LNCaP clone FGC (cell line): ENCODE data around the gene RFNG.

Experiments
- DNase-seq: peaks from one replicate; pipeline ENCODE4 v3.0.0-alpha.2; 2011; ENCODE audit warnings: low read depth
- H3K4me3 ChIP-seq: 2 replicates; pipeline ENCODE4 v1.5.1; 2011; ENCODE audit warnings: mild to moderate bottlenecking, low read depth, low read length, control low read depth
- CTCF ChIP-seq: IDR thresholded peaks from 2 replicates; pipeline ENCODE4 v1.5.1; 2012; ENCODE audit warnings: mild to moderate bottlenecking; ENCODE audit not compliant: control insufficient read depth, insufficient read depth; ENCODE audit errors: extremely low read depth

The RFNG gene

GRCh38 chr17:82013341-82013740 is 38.3 kb downstream of the RFNG start:
- no peak for TF ChIP-seq CTCF
- no peak for DNase-seq
- no peak overlapping the region for H3K4me3 ChIP-seq

DNA sequence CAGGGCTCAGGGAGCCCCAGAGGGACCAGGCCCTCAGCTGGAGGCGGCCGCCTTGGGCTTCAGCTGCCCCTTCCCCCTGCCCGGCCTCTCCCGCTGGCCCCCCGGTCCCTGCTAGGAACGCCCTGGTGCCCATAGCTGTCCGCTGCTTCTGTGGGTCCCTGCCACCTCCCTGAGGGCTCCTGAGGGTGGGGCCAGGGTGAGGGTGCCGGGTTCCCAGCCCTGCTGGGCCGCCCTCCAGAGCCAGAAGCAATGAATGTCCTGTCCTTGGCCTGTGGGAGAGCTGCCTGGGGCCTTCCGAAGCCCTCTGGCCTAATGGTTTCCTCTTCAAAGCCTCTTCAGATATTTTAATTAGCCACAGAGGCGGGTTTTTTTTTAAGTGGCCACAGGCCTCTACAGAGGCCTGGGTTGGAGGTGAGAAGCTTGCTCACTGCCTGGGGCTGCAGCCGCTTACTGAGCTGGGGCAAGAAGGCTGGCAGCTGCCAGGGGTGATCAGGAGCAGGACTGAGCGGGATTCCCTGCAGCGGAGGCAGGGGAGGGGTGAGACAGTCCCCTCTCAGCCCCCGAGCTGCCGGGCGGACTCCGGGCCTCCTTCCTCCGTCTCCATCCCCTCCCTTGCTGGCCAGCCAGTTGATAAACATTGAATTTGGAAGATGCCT is 38.8 kb downstream of the RFNG start:
- no peak for DNase-seq
- no peak for TF ChIP-seq CTCF
- H3K4me3 ChIP-seq = no peak overlapping the region

DNA sequence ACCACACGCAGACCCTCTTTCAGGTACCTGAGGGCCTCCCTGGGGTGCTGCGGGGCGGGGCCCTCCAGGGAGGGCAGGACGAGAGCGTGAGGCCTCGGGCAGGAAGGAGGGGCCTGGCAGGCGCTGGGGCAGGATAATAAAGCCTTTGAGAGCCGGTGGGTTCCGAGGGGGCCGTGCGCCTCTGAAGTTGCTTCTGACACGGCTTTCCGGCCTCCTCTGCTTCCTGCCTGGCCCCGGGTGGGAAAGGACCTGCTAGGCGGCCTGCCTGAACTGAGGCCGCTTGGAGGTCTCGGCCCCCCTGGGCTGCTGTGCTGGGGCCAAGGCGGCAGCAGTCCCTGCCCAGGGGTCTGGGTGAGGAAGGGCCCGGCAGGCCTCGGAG is 39.4 kb downstream of the RFNG start:
- no peak for DNase-seq
- H3K4me3 ChIP-seq = no peak overlapping the region
- TF ChIP-seq CTCF = no peak

DNA sequence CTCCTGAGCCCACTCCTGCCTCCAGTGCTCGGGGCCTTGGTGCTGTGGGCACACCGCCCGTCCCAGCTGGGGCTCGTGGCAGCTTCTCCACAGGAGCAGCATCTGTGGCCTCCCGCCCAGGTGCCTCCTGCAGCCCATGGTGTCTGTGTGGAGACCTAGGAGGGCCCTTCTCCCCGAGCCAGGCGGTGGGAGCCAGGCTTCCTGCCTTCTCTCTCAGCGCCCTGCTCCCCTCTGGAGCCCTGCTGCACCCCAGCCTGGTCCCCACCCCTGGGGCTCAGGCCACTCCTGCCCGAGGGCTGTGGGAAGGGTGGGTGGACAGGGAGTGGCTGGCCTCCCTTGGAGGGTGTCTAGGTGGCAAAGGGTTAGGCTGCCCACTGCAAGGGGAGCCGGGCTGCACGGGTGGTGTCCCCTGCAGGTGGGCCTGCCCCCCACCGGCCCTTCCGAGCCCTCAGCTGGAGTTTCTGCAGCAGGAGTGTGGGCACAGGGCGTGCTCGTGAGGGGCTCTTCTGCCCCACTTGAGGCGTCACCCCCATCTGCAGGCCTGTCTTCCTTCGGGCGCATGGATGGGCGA is 39.9 kb downstream of the RFNG start:
- TF ChIP-seq CTCF = no peak
- no peak overlapping the region for H3K4me3 ChIP-seq
- no peak for DNase-seq

DNA sequence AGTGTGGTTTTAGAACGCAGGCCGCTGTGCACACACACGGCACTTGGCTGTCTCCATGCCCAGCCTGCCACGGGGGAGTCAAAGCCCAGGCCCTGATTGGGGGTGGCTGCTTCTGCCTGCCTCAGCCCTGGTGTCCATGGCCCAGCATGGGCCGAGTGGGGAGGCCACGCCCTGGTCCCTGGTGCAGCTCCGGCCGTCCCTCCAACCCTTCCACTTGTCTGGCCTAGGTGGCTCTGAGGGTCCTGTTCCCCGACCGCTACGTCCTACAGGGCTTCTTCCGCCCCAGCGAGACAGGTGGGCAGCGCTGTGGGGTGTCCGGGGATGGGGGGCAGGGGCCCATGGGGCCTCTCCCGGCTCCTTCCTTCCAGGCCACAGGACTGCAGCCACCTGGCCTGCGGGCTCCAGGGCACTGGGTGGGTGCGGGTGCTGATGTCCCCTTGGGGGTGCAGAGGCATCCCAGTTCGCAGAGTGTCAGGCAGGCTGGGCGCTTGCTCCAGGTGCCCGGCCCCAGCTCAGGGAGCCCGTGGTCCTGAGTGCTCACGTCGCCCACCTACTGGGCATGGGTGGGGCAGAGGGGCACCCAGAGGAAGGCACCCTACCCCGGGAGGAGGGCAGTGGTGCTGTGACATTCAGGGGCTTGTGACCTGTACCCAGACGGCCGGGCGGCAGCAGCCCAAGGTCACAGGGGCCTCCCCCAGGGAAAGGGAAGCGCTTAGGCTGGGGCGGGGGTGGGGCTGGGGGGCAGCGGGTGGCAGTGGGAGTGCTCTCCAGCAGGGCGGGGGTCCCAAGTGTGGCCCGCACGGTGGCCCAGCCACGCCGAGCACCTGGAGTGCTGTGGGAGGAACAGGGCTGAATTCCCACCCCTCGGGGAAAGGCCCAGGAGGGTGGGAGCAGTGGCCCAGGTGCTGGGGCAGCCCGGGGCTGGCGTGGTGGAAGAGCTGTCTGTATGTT is 40.8 kb downstream of the RFNG start:
- no peak for TF ChIP-seq CTCF
- H3K4me3 ChIP-seq = no peak overlapping the region
- no peak for DNase-seq

GRCh38 chr17:82009413-82009812 is 42.2 kb downstream of the RFNG start:
- TF ChIP-seq CTCF = no peak
- no peak overlapping the region for H3K4me3 ChIP-seq
- no peak for DNase-seq
